HepG2 (cell line): Measurements from ENCODE around the gene ELOVL6. TPM values are rescaled to one million over a fixed set of nuclear protein-coding genes. Genes with fewer than 3 reads are reported as not detected.

Experiments used
- ATAC-seq: fragments of 200-7000 bp; cut with Tn5 transposase; 3 replicates; pipeline ENCODE4 v1.9.1; 2020; ENCODE audit warnings: mild to moderate bottlenecking, moderate library complexity
- BruUV-seq: library from RNA; stranded (reverse); fragments of 400-500 nt; replicated peaks from 2 replicates; lab custom pipeline; 2021; lab: Mats Ljungman, UMichigan
- CTCF ChIA-PET: fragments of 300-600 bp; formaldehyde crosslinking; extraction: SDS; loops from one replicate; lab custom pipeline; 2021; ENCODE audit warnings: low total read pairs, inconsistent platforms, low intra/inter-chr PET ratio; lab: Yijun Ruan, JAX
- POLR2A ChIA-PET: fragments of 350-600 bp; sonication (Branson Sonifier 250); formaldehyde crosslinking; loops from one replicate; lab custom pipeline; 2020; ENCODE audit warnings: antibody characterized with exemption, inconsistent platforms; lab: Yijun Ruan, JAX
- DNase-seq: peaks from one replicate; pipeline ENCODE4 v3.0.0-alpha.2; 2015; ENCODE audit warnings: low spot score
- FAIRE-seq: peaks from 3 replicates; lab custom pipeline; 2011; peaks lifted over from hg19 to GRCh38; lab: Jason Lieb, UNC
- H2AFZ ChIP-seq: one replicate; pipeline ENCODE4 v1.6.1; 2011; ENCODE audit warnings: low read length, inconsistent platforms
- H3K27ac ChIP-seq: fragments of 300-600 bp; 3 replicates; pipeline ENCODE4 v1.8.0; 2011; ENCODE audit warnings: mixed run types, mild to moderate bottlenecking, mixed read lengths, low read length, inconsistent platforms; ENCODE audit not compliant: insufficient read depth; ENCODE audit errors: extremely low read length
- H3K27me3 ChIP-seq, 2 experiments: fragments of 200-600 bp in 1 of 2; 2 replicates in 1 of 2; 3 replicates in 1 of 2; pipeline versions ENCODE4 v1.6.0 to v1.8.0; 2011; ENCODE audit warnings: low read length in 2 of 2, mild to moderate bottlenecking in 2 of 2, moderate library complexity in 2 of 2, inconsistent platforms in 1 of 2; ENCODE audit not compliant: insufficient read depth in 2 of 2, control insufficient read depth in 1 of 2
- H3K36me3 ChIP-seq, 2 experiments: fragments of 200-600 bp in 1 of 2; replicated peaks in 1 of 2; 2 replicates in 1 of 2; 3 replicates in 1 of 2; pipeline versions ENCODE4 v1.5.1 to v1.8.0; 2011; ENCODE audit warnings: low read length in 2 of 2, inconsistent platforms in 1 of 2; ENCODE audit not compliant: insufficient read depth in 2 of 2, control insufficient read depth in 1 of 2
- H3K4me1 ChIP-seq: 2 replicates; pipeline ENCODE4 v1.5.1; 2012; ENCODE audit warnings: low read length, inconsistent platforms; ENCODE audit not compliant: insufficient read depth
- H3K4me2 ChIP-seq: 2 replicates; pipeline ENCODE4 v1.6.0; 2011; ENCODE audit warnings: low read depth, low read length, inconsistent platforms
- H3K4me3 ChIP-seq, 3 experiments: fragments of 200-600 bp in 1 of 3; sonication (generic), shearing (Covaris generic) in 1 of 3; replicated peaks in 1 of 3; 2 replicates each; pipeline ENCODE4 v1.5.1; 2011 to 2016; ENCODE audit warnings: low read length in 3 of 3, inconsistent platforms in 2 of 3, low read depth in 2 of 3, mild to moderate bottlenecking in 2 of 3, control low read depth in 1 of 3, mixed read lengths in 1 of 3; ENCODE audit not compliant: insufficient read depth in 1 of 3
- H3K79me2 ChIP-seq: one replicate; pipeline ENCODE4 v1.6.1; 2011; ENCODE audit warnings: low read length, inconsistent platforms; ENCODE audit not compliant: insufficient read depth
- H3K9ac ChIP-seq: 2 replicates; pipeline ENCODE4 v1.6.0; 2011; ENCODE audit warnings: mild to moderate bottlenecking, low read depth, low read length, inconsistent platforms; ENCODE audit not compliant: insufficient read depth
- H3K9me3 ChIP-seq: 2 replicates; pipeline ENCODE4 v1.5.1; 2012; ENCODE audit warnings: mild to moderate bottlenecking, low read length
- H4K20me1 ChIP-seq: 2 replicates; pipeline ENCODE4 v1.6.0; 2011; ENCODE audit warnings: inconsistent platforms, mild to moderate bottlenecking, low read length, moderate library complexity; ENCODE audit not compliant: insufficient read depth
- HMG20B ChIP-seq: conservative IDR thresholded peaks from 2 replicates; pipeline ENCODE4 v1.6.1; 2016; ENCODE audit warnings: missing genetic modification reagents, missing compliant biosample characterization
- JDP2 ChIP-seq: sonication (generic); formaldehyde crosslinking; IDR thresholded peaks from 2 replicates; pipeline ENCODE4 v1.8.1; 2022; ENCODE audit warnings: missing genetic modification reagents, borderline replicate concordance
- KDM4B ChIP-seq: sonication (generic); formaldehyde crosslinking; IDR thresholded peaks from 2 replicates; pipeline ENCODE4 v1.4.0; 2020; ENCODE audit warnings: missing genetic modification reagents
- ZFP82 ChIP-seq: sonication (generic); formaldehyde crosslinking; IDR thresholded peaks from 2 replicates; pipeline ENCODE4 v1.5.1; 2020; ENCODE audit warnings: mild to moderate bottlenecking, missing genetic modification reagents, borderline replicate concordance
- ZNF138 ChIP-seq: sonication (generic); formaldehyde crosslinking; IDR thresholded peaks from 2 replicates; pipeline ENCODE4 v1.5.0; 2020; ENCODE audit warnings: mild to moderate bottlenecking, low read depth, missing genetic modification reagents
- ZNF546 ChIP-seq: sonication (generic); formaldehyde crosslinking; conservative IDR thresholded peaks from 2 replicates; pipeline ENCODE4 v1.8.1; 2023; ENCODE audit warnings: mild to moderate bottlenecking, missing genetic modification reagents
- ZSCAN12 ChIP-seq: sonication (generic); formaldehyde crosslinking; IDR thresholded peaks from 2 replicates; pipeline ENCODE4 v1.9.0; 2021; ENCODE audit warnings: mild to moderate bottlenecking, missing genetic modification reagents
- WGBS: methylation state at CpG from one replicate; pipeline ENCODE4 v1.1.6; 2017; ENCODE audit warnings: low lambda C conversion rate; 5-methylcytosine and 5-hydroxymethylcytosine counted together
- in situ Hi-C: cut with HindIII; loops from 2 replicates; pipeline ENCODE4 v1.10.0; 2017; ENCODE audit warnings: low pct_unique_long_range_greater_than_20kb; ENCODE audit not compliant: extremely low pct_ligation_motif_present
- intact Hi-C: fragments of 100-400 bp; cut with micrococcal nuclease; formaldehyde crosslinking; loops from one replicate; pipeline ENCODE4 v1.10.0; 2022; ENCODE audit not compliant: unreplicated experiment
- polyA plus RNA-seq, 8 experiments: library from polyadenylated mRNA; depleted of rRNA in 3 of 8; stranded (reverse) in 7 of 8; unstranded in 1 of 8; fragments of >200 nt; fragmentation: Illumina TruSeq in 4 of 8; extraction: Trizol in 4 of 8; gene quantifications; 2 replicates each; pipeline versions ENCODE4 v1.2.1 to v1.2.3, GENCODE V29; 2011 to 2016; ENCODE audit warnings: low read depth in 4 of 8, missing spikeins in 1 of 8, mixed read lengths in 1 of 8; ENCODE audit not compliant: insufficient read depth in 1 of 8
- total RNA-seq, 5 experiments: library from RNA; depleted of rRNA; stranded (reverse); fragments of >200 nt; fragmentation: Illumina TruSeq; extraction: Trizol; gene quantifications; 2 replicates each; pipeline ENCODE4 v1.2.3, GENCODE V29; 2016; ENCODE audit warnings: low read depth in 1 of 5
- TF ChIP-seq, protein P1 (sequence below): sonication (generic); formaldehyde crosslinking; IDR thresholded peaks from 2 replicates; pipeline ENCODE4 v1.4.0; 2020; ENCODE audit warnings: low read depth, mild to moderate bottlenecking, missing genetic modification reagents
- TF ChIP-seq, protein P2 (sequence below): sonication (generic); formaldehyde crosslinking; IDR thresholded peaks from 2 replicates; pipeline ENCODE4 v1.4.0; 2020; ENCODE audit warnings: missing genetic modification reagents, borderline replicate concordance
- TF ChIP-seq, protein P3 (sequence below): sonication (generic); formaldehyde crosslinking; IDR thresholded peaks from 2 replicates; pipeline ENCODE4 v1.4.0; 2020; ENCODE audit warnings: mild to moderate bottlenecking, missing genetic modification reagents

Gene ELOVL6
- total and polyA plus RNA-seq, 2 of the 13 experiments (the other 11 are each of a cell fraction or from before 2014, with no cell fraction given) = 14.1 to 23.2 TPM

DNA sequence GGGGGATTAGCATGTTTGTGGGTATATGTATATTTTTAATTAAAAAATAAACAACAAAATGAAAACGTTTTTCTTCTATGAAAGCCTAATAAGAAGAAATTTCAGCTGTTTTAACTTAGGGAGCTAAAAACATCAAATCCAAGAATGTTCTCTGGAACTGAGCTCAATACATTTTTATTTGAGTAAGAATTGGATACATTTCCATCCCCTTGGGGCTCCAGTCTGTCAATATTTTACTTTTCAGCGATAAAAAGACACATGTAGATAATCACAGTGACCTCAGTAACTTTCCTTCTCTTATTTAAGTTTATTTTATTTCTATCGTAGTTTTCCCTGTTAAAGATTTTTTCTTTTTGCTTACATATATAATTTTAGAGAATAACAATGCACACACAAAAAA, 59.3 kb downstream of the ELOVL6 start (continued):
- TF ChIP-seq ZNF138 (CRISPR knock-in tag) (no peak), ZNF546 (CRISPR knock-in tag) (no peak)
- TF ChIP-seq, protein P1, sequence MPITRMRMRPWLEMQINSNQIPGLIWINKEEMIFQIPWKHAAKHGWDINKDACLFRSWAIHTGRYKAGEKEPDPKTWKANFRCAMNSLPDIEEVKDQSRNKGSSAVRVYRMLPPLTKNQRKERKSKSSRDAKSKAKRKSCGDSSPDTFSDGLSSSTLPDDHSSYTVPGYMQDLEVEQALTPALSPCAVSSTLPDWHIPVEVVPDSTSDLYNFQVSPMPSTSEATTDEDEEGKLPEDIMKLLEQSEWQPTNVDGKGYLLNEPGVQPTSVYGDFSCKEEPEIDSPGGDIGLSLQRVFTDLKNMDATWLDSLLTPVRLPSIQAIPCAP (CRISPR knock-in tag) = no peak

DNA sequence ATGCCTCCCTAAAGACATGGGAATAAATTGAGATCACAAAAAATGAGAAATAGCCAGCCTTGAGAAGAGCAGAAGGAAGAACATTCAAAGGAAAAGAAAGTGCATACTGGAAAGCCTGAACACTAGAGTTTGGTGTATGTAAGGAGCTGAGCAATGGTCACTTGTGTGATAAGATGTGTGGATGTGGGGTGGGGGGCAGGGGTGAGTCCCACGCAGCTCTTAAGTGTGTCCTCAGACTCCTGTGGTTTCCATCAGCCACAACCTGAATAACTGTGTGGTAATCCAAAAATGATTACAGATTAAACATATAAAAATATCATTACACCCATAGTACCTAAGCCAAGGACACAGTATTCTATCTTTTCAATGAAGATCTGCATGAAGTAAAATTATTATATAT, 59.9 kb downstream of the ELOVL6 start:
- no TSS peak for BruUV-seq
- ATAC-seq = no peak
- intact Hi-C loops (no loop called here), in situ Hi-C loops (no loop called here)
- Histone ChIP-seq H3K27ac (no peak overlapping the region), H2AFZ (no peak overlapping the region), H3K4me1 (peaks cover 17% of the 10 kb centered on the region), H3K79me2 (no peaks in the 10 kb centered on the region), H3K4me3 (no peak overlapping the region), H3K9ac (no peak overlapping the region), H4K20me1 (no peaks in the 10 kb centered on the region; the same call in 1 of the 2 replicates), H3K27me3 (no peaks in the 10 kb centered on the region), H3K4me2 (no peak overlapping the region), H3K9me3 (no peaks in the 10 kb centered on the region), H3K36me3 (no peaks in the 10 kb centered on the region; a peak in 2 of 5 replicates)
- CTCF ChIA-PET = no interaction called here
- DNase-seq = no peak
- no peak for FAIRE-seq
- POLR2A ChIA-PET = no interaction called here
- 100% methylated on average over 1 of the region's 1 CpG for WGBS
- TF ChIP-seq KDM4B = no peak
- TF ChIP-seq JDP2 (CRISPR knock-in tag) = no peak
- TF ChIP-seq HMG20B (CRISPR knock-in tag) = no peak
- TF ChIP-seq, protein P2, sequence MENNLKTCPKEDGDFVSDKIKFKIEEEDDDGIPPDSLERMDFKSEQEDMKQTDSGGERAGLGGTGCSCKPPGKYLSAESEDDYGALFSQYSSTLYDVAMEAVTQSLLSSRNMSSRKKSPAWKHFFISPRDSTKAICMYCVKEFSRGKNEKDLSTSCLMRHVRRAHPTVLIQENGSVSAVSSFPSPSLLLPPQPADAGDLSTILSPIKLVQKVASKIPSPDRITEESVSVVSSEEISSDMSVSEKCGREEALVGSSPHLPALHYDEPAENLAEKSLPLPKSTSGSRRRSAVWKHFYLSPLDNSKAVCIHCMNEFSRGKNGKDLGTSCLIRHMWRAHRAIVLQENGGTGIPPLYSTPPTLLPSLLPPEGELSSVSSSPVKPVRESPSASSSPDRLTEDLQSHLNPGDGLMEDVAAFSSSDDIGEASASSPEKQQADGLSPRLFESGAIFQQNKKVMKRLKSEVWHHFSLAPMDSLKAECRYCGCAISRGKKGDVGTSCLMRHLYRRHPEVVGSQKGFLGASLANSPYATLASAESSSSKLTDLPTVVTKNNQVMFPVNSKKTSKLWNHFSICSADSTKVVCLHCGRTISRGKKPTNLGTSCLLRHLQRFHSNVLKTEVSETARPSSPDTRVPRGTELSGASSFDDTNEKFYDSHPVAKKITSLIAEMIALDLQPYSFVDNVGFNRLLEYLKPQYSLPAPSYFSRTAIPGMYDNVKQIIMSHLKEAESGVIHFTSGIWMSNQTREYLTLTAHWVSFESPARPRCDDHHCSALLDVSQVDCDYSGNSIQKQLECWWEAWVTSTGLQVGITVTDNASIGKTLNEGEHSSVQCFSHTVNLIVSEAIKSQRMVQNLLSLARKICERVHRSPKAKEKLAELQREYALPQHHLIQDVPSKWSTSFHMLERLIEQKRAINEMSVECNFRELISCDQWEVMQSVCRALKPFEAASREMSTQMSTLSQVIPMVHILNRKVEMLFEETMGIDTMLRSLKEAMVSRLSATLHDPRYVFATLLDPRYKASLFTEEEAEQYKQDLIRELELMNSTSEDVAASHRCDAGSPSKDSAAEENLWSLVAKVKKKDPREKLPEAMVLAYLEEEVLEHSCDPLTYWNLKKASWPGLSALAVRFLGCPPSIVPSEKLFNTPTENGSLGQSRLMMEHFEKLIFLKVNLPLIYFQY (CRISPR knock-in tag) = no peak
- no peak for TF ChIP-seq ZSCAN12 (CRISPR knock-in tag)
- no peak for TF ChIP-seq ZFP82 (CRISPR knock-in tag)
- TF ChIP-seq, protein P3, sequence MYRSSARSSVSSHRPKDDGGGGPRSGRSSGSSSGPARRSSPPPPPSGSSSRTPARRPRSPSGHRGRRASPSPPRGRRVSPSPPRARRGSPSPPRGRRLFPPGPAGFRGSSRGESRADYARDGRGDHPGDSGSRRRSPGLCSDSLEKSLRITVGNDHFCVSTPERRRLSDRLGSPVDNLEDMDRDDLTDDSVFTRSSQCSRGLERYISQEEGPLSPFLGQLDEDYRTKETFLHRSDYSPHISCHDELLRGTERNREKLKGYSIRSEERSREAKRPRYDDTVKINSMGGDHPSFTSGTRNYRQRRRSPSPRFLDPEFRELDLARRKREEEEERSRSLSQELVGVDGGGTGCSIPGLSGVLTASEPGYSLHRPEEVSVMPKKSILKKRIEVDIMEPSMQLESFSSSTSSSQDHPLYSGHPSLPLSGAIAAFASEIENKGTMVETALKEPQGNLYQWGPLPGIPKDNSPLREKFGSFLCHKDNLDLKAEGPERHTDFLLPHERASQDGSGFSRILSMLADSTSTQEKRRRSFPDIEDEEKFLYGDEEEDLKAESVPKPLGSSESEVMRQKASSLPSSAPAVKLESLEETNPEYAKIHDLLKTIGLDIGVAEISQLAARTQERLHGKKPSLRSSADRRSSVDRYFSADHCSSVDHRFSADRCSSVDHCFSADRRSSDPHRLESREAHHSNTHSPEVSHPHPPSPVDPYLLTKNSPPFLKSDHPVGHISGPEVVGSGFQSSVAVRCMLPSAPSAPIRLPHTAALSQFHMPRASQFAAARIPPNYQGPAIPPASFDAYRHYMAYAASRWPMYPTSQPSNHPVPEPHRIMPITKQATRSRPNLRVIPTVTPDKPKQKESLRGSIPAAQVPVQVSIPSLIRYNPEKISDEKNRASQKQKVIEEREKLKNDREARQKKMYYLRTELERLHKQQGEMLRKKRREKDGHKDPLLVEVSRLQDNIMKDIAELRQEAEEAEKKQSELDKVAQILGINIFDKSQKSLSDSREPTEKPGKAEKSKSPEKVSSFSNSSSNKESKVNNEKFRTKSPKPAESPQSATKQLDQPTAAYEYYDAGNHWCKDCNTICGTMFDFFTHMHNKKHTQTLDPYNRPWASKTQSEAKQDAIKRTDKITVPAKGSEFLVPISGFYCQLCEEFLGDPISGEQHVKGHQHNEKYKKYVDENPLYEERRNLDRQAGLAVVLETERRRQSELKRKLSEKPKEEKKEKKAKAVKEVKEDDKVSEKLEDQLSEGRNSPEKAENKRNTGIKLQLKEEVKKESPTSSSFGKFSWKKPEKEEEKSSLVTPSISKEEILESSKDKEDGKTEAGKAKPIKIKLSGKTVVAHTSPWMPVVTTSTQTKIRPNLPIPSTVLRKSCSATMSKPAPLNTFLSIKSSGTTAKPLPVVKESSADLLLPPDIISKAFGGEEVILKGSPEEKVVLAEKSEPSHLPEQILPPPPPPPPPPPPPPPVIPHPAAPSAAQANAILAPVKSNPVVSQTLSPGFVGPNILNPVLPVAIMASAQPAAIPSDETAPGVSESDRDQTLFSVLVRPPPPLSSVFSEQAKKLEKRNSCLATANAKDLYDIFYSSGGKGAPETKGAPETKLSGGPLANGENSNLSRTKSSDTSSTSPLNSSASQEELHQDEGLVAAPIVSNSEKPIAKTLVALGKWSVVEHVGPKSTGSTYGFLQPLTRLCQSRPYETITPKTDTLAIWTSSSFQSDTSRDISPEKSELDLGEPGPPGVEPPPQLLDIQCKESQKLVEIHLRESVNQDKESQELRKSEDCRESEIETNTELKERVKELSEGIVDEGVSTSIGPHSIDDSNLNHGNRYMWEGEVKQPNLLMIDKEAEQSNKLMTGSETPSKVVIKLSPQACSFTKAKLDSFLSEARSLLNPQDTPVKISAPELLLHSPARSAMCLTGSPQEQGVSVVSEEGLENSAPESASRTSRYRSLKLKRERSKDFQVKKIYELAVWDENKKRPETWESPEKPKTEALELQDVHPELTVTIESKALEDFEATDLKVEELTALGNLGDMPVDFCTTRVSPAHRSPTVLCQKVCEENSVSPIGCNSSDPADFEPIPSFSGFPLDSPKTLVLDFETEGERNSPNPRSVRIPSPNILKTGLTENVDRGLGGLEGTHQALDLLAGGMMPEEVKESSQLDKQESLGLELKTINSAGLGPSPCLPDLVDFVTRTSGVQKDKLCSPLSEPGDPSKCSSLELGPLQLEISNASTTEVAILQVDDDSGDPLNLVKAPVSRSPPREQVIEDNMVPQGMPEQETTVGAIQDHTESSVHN (CRISPR knock-in tag) = no peak
